Peyer's patch (tissue), 4 donors: ENCODE data around the gene ABCD3.

Source experiments
- CTCF ChIP-seq, 6 experiments: fragments of 450-650 bp in 4 of 6; fragments of 200-600 bp in 2 of 6; sonication (generic) in 1 of 6; IDR thresholded peaks; one replicate each; pipeline ENCODE4 v1.5.1; 2017 to 2019; ENCODE audit warnings: antibody characterized with exemption in 6 of 6, mild to moderate bottlenecking in 3 of 6, moderate library complexity in 1 of 6
- POLR2A ChIP-seq, 2 donors: fragments of 450-650 bp; IDR thresholded peaks; one replicate each; pipeline ENCODE4 v1.5.1; 2017; ENCODE audit warnings: antibody characterized with exemption in 2 of 2, mild to moderate bottlenecking in 2 of 2, moderate library complexity in 2 of 2

- peak; percentile 75 to 91 for TF ChIP-seq POLR2A (IDR thresholded peaks at IDR 0.05)
- TF ChIP-seq CTCF (IDR thresholded peaks at IDR 0.05) = peak in 1 of 6 experiments; percentile 22
Measured at GRCh38 chr1:94541246-94542087, 123.3 kb downstream of the ABCD3 start, which contains the start of gene F3.
